MV-4-11 (cell line): ENCODE results near the gene TARS3.

Experiments used
- DNase-seq: peaks from one replicate; lab custom pipeline; 2025; lab: John Stamatoyannopoulos, UW

Gene TARS3

GRCh38 chr15:101604124-101604874 is 120.0 kb downstream of the TARS3 start:
- no peak for DNase-seq
